ENCODE results near the gene CHMP1A. TPM values are rescaled to one million over a fixed set of nuclear protein-coding genes. Genes with fewer than 3 reads are reported as not detected.

CHMP1A gene
- total and polyA plus RNA-seq, 2 of the 8 experiments (the other 6 are each of a cell fraction or from before 2014, with no cell fraction given), result 64.4 to 75.8 TPM

GRCh38 chr16:89616623-89617022 lies 40.9 kb downstream of the CHMP1A start:
- ChIA-PET POLR2A (ENCODE audit: partially characterized antibody) (interaction anchor here (3.5 kb wide), 1 partner anchor 52 kb away, joined by 21 read pairs; no protein-coding TSS in a partner anchor), CTCF (ENCODE audit: partially characterized antibody) (interaction anchor here (0.9 to 5.1 kb wide), 8 partner anchors 9 to 54 kb away, joined by 3 to 46 read pairs (median 6); no protein-coding TSS in a partner anchor)

More at GRCh38 chr16:89616623-89617022, 40.9 kb downstream of the CHMP1A start:
- Histone ChIP-seq H3K56ac (replicated peaks; ENCODE audit: insufficient read length, low read depth, low read length) (no peak overlapping the region), H3K27ac (ENCODE audit: low read depth, low read length) (no peak overlapping the region), H3K23ac (ENCODE audit: insufficient read length) (no peak overlapping the region), H2BK20ac (ENCODE audit: low read length) (0 out of 2 replicates have a peak overlapping the region, but pooled peaks have one; percentile 61), H3K27me3 (replicated peaks in 1 of 4; ENCODE audit: control insufficient read depth in 3 of 4, extremely low read depth in 1 of 4, insufficient read depth in 3 of 4, low read length in 3 of 4) (no peaks in the 10 kb centered on the region; a peak in 2 of 7 replicates), H2BK5ac (ENCODE audit: low read depth, low read length) (no peak overlapping the region), H4K5ac (ENCODE audit: insufficient read length, low read depth, low read length) (no peak overlapping the region), H4K20me1 (replicated peaks in 1 of 2; ENCODE audit: control insufficient read depth in 1 of 2, insufficient read depth in 2 of 2, low read length in 2 of 2) (no peaks in the 10 kb centered on the region), H3K4ac (replicated peaks; ENCODE audit: insufficient read length, low read depth, low read length) (no peak overlapping the region), H2AFZ (ENCODE audit: low read length) (no peak overlapping the region), H3K4me2 (ENCODE audit: insufficient read depth in 1 of 2, low read depth in 2 of 2, low read length in 2 of 2) (no peak overlapping the region), H3K9ac (replicated peaks in 1 of 4; ENCODE audit: extremely low read depth in 1 of 4, low read depth in 3 of 4, low read length in 3 of 4) (no peak overlapping the region), H3K23me2 (ENCODE audit: low read depth, low read length) (no peaks in the 10 kb centered on the region), H2BK15ac (ENCODE audit: low read length) (no peak overlapping the region), H3K79me2 (ENCODE audit: control insufficient read depth in 1 of 2, insufficient read depth in 2 of 2, low read length in 2 of 2) (no peaks in the 10 kb centered on the region), H3K4me1 (replicated peaks in 1 of 4; ENCODE audit: control insufficient read depth in 3 of 4, insufficient read depth in 4 of 4, low read length in 3 of 4) (peaks cover 0 to 19% (median 5%) of the 10 kb centered on the region in 4 experiments; a peak in 5 of 7 replicates), H3K18ac (ENCODE audit: extremely low read depth, low read length) (no peak overlapping the region), H4K8ac (ENCODE audit: extremely low read depth, insufficient read depth, low read length) (no peak overlapping the region), H3K9me3 (ENCODE audit: insufficient read depth in 2 of 2, low read depth in 1 of 2, low read length in 1 of 2) (no peaks in the 10 kb centered on the region), H3K4me3 (ENCODE audit: extremely low read depth in 1 of 4, insufficient read depth in 2 of 4, low read depth in 3 of 4, low read length in 4 of 4) (no peak overlapping the region), H2BK120ac (replicated peaks; ENCODE audit: low read depth, low read length) (no peak overlapping the region), H3K14ac (ENCODE audit: insufficient read length) (no peak overlapping the region), H3K36me3 (ENCODE audit: control insufficient read depth in 2 of 4, insufficient read depth in 4 of 4, low read length in 3 of 4) (no peaks in the 10 kb centered on the region), H2AK5ac (ENCODE audit: low read depth, low read length) (no peak overlapping the region), H2BK12ac (ENCODE audit: low read depth, low read length) (0 out of 2 replicates have a peak overlapping the region, but pooled peaks have one; percentile 94), H3K79me1 (ENCODE audit: low read depth, low read length) (no peaks in the 10 kb centered on the region; the same call in 1 of the 2 replicates), H4K91ac (replicated peaks; ENCODE audit: insufficient read length, low read length) (no peak overlapping the region)
- FAIRE-seq, result no peak
- TF ChIP-seq YY1 (IDR thresholded peaks at IDR 0.05; ENCODE audit: low read depth, low read length) (no peak), EGR1 (IDR thresholded peaks at IDR 0.05; ENCODE audit: borderline replicate concordance, low read depth, low read length) (peak; percentile 72), CHD2 (IDR thresholded peaks at IDR 0.05; ENCODE audit: low read length) (no peak)
- WGBS, 2 experiments (ENCODE audit: extremely low coverage in 1 of 2, insufficient coverage in 1 of 2, insufficient read length in 1 of 2, insufficient replicate concordance in 2 of 2, low coverage in 1 of 2, low lambda C conversion rate in 2 of 2, missing lambda C conversion rate in 1 of 2), result 92% methylated on average over 20 of the region's 20 CpGs; no CpG with 5 or more reads in 1 of the 2 experiments
- no peak for DNase-seq (ENCODE audit: low read depth in 1 of 2, low spot score in 2 of 2)

All from H1 (cell line).